ENCODE results near the gene LONRF2. TPM values are rescaled to one million over a fixed set of nuclear protein-coding genes. Genes with fewer than 3 reads are reported as not detected.

Gene LONRF2
- polyA plus RNA-seq, 1 donor (not counting 4 experiments of a cell fraction or from before 2014, with no cell fraction given) = not detected

DNA sequence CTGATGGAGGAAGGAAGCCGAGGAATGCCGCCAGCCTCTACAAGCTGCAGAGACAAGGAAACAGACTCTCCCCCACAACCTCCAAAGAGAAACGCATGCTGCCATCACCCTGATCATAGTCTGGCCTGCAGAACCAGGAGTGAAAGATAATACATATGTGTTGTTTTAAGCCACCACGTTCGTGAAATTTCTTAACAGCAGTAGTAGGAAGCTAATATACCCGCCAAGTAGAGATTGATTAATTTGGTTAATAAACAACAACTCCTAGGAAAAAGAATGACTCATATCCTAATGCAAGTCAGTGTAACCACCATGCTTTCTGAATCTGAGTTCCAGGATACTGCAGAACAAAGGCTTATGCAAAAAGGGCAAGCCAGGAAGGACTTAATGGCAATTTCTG is 36.6 kb downstream of the LONRF2 start:
- DNase-seq (ENCODE audit: low read depth, low spot score) (no peak), FAIRE-seq (no peak)
- no peak for TF ChIP-seq EZH2 (IDR thresholded peaks at IDR 0.05; ENCODE audit: low read length)
- TF ChIP-seq, protein P1, sequence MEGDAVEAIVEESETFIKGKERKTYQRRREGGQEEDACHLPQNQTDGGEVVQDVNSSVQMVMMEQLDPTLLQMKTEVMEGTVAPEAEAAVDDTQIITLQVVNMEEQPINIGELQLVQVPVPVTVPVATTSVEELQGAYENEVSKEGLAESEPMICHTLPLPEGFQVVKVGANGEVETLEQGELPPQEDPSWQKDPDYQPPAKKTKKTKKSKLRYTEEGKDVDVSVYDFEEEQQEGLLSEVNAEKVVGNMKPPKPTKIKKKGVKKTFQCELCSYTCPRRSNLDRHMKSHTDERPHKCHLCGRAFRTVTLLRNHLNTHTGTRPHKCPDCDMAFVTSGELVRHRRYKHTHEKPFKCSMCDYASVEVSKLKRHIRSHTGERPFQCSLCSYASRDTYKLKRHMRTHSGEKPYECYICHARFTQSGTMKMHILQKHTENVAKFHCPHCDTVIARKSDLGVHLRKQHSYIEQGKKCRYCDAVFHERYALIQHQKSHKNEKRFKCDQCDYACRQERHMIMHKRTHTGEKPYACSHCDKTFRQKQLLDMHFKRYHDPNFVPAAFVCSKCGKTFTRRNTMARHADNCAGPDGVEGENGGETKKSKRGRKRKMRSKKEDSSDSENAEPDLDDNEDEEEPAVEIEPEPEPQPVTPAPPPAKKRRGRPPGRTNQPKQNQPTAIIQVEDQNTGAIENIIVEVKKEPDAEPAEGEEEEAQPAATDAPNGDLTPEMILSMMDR (optimal IDR thresholded peaks at IDR 0.05 in 1 of 3, IDR thresholded peaks at IDR 0.05 in 1 of 3, conservative IDR thresholded peaks at IDR 0.05 in 1 of 3; ENCODE audit: extremely low read depth in 1 of 3, insufficient read depth in 2 of 3, low read length in 3 of 3) = no peak
- Histone ChIP-seq H3K27ac (ENCODE audit: control insufficient read depth, insufficient read depth, low read length) (no peak overlapping the region), H3K79me2 (ENCODE audit: control insufficient read depth, insufficient read depth, low read length) (no peaks in the 10 kb centered on the region), H3K4me3 (ENCODE audit: control insufficient read depth in 2 of 3, extremely low read depth in 1 of 3, insufficient read depth in 2 of 3, low read depth in 1 of 3, low read length in 3 of 3) (no peak overlapping the region), H3K4me1 (ENCODE audit: control insufficient read depth, extremely low read depth, insufficient read depth, low read length) (no peaks in the 10 kb centered on the region), H3K9ac (ENCODE audit: control insufficient read depth, extremely low read depth, insufficient read depth, low read length) (no peak overlapping the region), H3K9me1 (ENCODE audit: control insufficient read depth, extremely low read depth, insufficient read depth, low read length) (no peaks in the 10 kb centered on the region), H3K36me3 (ENCODE audit: control insufficient read depth in 2 of 2, extremely low read depth in 1 of 2, insufficient read depth in 2 of 2, low read length in 2 of 2) (no peaks in the 10 kb centered on the region), H3K27me3 (ENCODE audit: control insufficient read depth, extremely low read depth, insufficient read depth, low read length) (peaks cover 3% of the 10 kb centered on the region), H3K4me2 (ENCODE audit: control insufficient read depth, extremely low read depth, insufficient read depth, low read depth, low read length) (no peak overlapping the region), H2AFZ (ENCODE audit: control insufficient read depth, low read length) (no peak overlapping the region), H4K20me1 (ENCODE audit: control insufficient read depth, extremely low read depth, insufficient read depth, low read length) (no peaks in the 10 kb centered on the region), H3K9me3 (ENCODE audit: control insufficient read depth, low read depth, low read length) (no peaks in the 10 kb centered on the region)
- dilution Hi-C loops (cut with MboI; ENCODE audit: extremely low pct_ligation_motif_present, low sequenced_read_pairs) = no loop called here

DNA sequence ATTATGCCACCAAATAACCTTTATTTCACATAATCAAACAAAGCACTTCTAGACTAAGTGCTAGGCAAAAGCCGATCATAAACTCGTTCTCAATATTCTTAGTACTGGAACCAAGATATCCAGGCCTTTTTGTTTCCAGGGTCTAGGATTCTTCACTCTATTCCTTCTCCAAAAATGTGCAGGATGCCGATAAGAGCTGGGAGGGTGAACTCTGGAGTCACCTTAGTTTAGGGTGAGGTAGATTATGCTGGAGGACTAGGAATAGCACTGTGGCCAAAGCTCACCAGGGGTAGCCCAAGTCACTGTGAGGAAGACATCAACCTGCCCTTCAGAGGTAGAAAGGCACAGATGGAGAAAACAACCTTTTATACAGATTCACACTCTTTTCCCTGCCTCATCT is 37.3 kb downstream of the LONRF2 start:
- FAIRE-seq = no peak
- dilution Hi-C loops (cut with MboI; ENCODE audit: extremely low pct_ligation_motif_present, low sequenced_read_pairs) = no loop called here
- no peaks in the 10 kb centered on the region for H3K36me3 ChIP-seq (ENCODE audit: control insufficient read depth in 2 of 2, extremely low read depth in 1 of 2, insufficient read depth in 2 of 2, low read length in 2 of 2)

More for the DNA sequence above, 37.3 kb downstream of the LONRF2 start:
- no peaks in the 10 kb centered on the region for H3K4me1 ChIP-seq (ENCODE audit: control insufficient read depth, extremely low read depth, insufficient read depth, low read length)
- DNase-seq (ENCODE audit: low read depth, low spot score) = no peak
- H3K27me3 ChIP-seq (ENCODE audit: control insufficient read depth, extremely low read depth, insufficient read depth, low read length) = peaks cover 3% of the 10 kb centered on the region
- H3K9ac ChIP-seq (ENCODE audit: control insufficient read depth, extremely low read depth, insufficient read depth, low read length) = no peak overlapping the region
- H3K9me1 ChIP-seq (ENCODE audit: control insufficient read depth, extremely low read depth, insufficient read depth, low read length) = no peaks in the 10 kb centered on the region
- H3K79me2 ChIP-seq (ENCODE audit: control insufficient read depth, insufficient read depth, low read length) = no peaks in the 10 kb centered on the region
- no peak overlapping the region for H3K27ac ChIP-seq (ENCODE audit: control insufficient read depth, insufficient read depth, low read length)
- H4K20me1 ChIP-seq (ENCODE audit: control insufficient read depth, extremely low read depth, insufficient read depth, low read length) = no peaks in the 10 kb centered on the region
- no peak for TF ChIP-seq EZH2 (IDR thresholded peaks at IDR 0.05; ENCODE audit: low read length)
- no peak overlapping the region for H3K4me2 ChIP-seq (ENCODE audit: control insufficient read depth, extremely low read depth, insufficient read depth, low read depth, low read length)
- no peaks in the 10 kb centered on the region for H3K9me3 ChIP-seq (ENCODE audit: control insufficient read depth, low read depth, low read length)
- H2AFZ ChIP-seq (ENCODE audit: control insufficient read depth, low read length) = no peak overlapping the region
- no peak overlapping the region for H3K4me3 ChIP-seq (ENCODE audit: control insufficient read depth in 2 of 3, extremely low read depth in 1 of 3, insufficient read depth in 2 of 3, low read depth in 1 of 3, low read length in 3 of 3)

Measured in keratinocyte (primary cell).